Measurements from ENCODE around the gene THAP11.

The THAP11 gene

GRCh38 chr16:67892899-67893742 is 51.0 kb downstream of the THAP11 start, which contains the start of gene PSKH1:
Gene PSKH1, plus strand, starts transcription at chr16:67893254. Its CDS starts 15,496 bp downstream, at chr16:67908750.
- peak; percentile 98 for DNase-seq (ENCODE audit: low read depth)
- H3K4me3 ChIP-seq (ENCODE audit: low read depth, low read length) = peak within 1 kb of the TSS; percentile 89
- TF ChIP-seq POLR2A (IDR thresholded peaks at IDR 0.05; ENCODE audit: extremely low read depth, insufficient read length) (peak; percentile 39), MYC (IDR thresholded peaks at IDR 0.05; ENCODE audit: low read depth, low read length) (0 out of 2 replicates have a peak, but pooled peaks have one; percentile 28), CTCF (IDR thresholded peaks at IDR 0.05; ENCODE audit: low read depth, low read length) (no peak), MAX (IDR thresholded peaks at IDR 0.05; ENCODE audit: low read depth, low read length) (no peak)

Measured in NB4 (cell line).